ENCODE results near the gene CCDC149.

The CCDC149 gene

GRCh38 chr4:24840826-24841543 is 71.9 kb downstream of the CCDC149 start:
- DNase-seq (ENCODE audit: low spot score), result no peak

DNA sequence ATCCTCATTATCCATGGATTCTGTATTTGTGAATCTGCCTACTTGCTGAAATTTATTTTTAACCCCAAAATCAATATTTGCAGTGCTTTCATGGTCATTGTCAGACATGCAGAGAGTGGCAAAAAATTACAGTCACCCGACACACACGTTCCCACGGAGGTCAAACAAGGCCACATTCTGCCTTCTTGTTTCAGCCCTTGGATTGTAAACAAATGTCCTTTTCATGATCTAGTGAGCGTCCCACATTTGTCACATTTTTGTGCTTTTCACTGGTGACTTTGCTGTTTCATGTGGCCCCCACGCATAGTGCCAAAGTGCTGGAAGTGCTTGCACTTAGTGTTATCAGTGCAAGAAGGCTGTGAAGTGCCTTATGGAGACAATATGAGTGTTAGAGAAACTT is 72.5 kb downstream of the CCDC149 start:
- DNase-seq (ENCODE audit: low spot score), result no peak

DNA sequence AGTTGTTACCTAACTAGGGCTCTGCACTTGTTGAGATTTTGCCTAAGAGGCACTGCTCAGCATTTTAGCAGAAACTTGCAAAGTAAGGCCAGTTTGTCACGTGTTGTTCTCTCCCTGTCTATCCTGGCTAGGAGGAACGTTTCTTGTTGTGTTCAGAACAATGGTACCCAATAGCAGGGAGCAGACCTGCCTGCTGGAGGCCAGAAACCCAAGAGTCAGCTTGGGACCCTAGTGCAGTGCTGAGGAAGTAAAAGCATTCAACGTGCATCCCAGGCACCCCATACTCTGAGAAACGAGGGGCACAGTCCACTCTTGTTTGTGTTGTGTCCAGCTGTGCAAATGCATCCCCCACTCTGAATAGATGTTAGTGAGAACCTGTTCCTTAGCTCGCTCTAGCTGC is 75.1 kb downstream of the CCDC149 start:
- no peak for DNase-seq (ENCODE audit: low spot score)

DNA sequence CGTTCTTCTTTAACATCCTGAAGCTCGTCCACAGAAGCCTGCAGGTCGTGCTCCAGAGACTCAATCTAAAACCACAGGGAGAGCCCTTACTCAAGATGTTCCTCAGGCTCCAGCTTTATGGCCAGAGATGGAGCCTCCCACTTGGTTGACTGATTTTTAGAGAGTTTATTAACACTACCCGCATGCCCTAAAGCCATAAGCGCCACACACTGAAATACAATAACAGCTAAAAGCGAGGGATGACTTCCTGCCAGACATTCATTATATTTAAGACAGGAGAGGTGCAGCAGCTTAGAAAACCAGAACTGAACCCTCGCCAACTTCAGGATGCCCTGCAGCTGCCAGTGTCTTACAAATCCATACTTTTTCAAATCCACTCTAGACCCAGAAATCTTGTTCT is 75.5 kb downstream of the CCDC149 start:
- DNase-seq (ENCODE audit: low spot score), result no peak

- no peak for DNase-seq (ENCODE audit: low spot score)
Measured at GRCh38 chr4:24836661-24837242, 76.1 kb downstream of the CCDC149 start.

DNA sequence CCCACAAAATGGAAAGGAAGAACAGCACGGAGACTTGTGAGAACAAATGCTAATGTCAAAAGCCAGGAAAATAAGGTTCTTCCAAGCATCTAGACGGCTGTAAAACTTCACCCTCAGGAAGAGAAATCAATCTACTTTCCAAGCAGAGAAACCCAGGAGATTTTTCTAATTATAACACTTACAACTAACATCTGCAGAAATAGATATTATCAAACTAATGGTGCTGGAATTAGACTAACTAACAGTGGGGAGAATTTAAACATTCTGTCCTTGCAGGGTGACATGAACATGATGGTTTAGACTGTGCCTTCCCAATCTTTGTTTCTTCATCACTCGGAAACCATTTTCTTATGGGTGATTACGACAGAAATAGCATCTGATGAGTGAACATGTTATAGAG is 77.1 kb downstream of the CCDC149 start:
- no peak for DNase-seq (ENCODE audit: low spot score)

DNA sequence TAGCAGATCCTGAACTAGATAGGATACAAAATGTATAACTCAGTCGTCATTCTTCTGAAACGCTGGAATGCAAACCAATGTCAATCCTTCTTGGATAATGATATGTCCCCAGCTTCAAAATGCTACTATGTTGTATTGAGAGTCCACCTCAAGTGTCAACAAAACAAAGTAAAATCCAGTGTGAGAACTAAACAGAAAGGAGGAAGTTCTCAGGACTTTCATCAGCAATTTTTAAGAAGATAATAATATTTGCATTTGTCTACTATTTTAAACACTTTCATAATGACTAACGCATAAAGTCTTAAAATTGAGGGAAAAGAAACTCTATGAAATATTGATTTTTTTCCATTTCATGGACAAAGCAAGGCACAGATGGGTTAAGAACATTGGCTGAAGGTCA is 81.2 kb downstream of the CCDC149 start:
- DNase-seq (ENCODE audit: low spot score), result no peak

DNA sequence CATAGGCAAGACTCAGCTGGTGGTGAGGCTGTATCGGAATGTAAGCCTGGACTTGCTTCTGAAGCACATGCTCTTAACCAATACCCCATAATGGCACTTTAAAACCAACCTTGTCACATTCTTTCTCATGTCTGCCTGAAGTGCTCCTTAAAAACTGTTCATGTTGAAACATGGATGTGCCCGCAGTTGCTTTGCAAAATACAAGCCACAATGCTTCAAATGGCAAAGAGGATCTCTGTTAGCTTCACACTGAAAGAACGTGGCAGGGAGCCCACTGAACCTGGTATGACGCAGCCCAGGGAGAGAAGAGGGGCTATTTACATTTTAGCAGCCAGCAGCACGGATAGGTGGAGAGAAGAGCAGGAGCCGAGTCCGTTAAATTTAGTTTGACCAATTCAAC is 88.1 kb downstream of the CCDC149 start:
- DNase-seq (ENCODE audit: low spot score), result no peak

GRCh38 chr4:24820541-24820940 is 92.3 kb downstream of the CCDC149 start:
- no peak for DNase-seq (ENCODE audit: low spot score)

- no peak for DNase-seq (ENCODE audit: low spot score)
Measured at GRCh38 chr4:24816797-24817196, 96.0 kb downstream of the CCDC149 start.

DNA sequence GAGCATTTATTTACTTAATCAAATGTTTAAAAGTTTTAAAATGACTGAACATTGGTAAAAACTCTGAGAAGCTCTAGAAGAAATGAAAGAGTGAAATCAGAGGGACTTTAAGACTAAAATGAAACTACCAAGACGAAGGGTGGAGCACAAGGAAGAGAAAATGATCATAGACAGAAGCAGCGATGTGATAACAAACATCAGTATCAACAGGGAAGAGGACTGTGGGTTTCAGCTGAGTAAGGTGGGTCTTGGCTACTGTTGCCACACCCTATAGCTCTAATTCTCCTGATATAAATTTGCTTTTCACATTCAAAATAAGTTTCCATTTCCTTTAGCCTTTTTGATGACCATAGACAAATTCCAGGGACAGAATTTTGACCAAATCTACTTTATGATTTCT is 99.1 kb downstream of the CCDC149 start:
- DNase-seq (ENCODE audit: low spot score), result no peak

- DNase-seq (ENCODE audit: low spot score), result no peak
Measured at GRCh38 chr4:24810871-24811631, 101.8 kb downstream of the CCDC149 start.

DNA sequence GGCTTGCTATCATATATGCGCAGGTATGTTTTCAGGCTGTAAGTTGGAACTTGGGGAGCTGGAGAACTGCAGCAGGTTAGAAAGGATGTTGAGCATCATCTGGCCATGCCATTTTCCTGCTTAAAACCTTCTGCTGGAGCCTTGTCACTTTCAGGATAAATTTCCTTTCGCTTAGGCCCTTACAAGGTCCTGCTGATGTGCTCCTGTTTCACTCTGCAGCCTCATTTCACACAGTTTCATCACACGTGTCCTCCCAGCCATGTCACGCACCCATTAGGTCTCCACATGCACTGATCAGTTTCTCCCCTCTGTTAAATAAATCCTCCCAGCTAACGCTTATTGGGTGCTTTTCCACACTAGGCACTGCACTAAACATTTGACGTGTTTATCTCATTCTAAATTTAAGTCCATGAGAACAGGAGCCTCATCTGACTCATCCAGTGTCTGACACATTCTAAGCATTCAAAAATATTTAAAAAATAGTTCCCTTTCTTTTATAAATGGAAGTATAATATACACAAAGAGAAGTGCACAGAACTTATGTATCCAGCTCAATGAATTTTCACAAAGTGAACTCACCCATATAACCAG is 102.9 kb downstream of the CCDC149 start:
- no peak for DNase-seq (ENCODE audit: low spot score)

DNA sequence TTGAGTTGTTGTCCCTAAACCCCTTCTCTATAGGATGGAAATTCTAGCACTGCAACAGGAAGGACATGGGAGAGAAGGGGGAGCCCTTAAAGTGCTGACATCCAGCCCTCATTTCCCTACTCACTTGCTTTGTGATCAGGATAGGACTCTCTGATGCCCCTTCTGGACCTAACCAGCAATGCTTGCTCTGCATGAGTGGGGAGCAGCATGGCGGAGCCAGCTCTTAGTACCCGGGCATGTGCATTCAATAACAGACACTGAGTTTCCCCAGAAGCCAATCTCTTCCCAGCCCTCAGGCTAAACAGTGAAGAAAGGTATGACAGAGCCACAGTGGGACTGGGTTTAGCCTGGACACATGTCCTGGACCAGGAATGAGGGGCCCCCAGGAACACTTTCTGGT is 103.5 kb downstream of the CCDC149 start:
- DNase-seq (ENCODE audit: low spot score), result no peak

- DNase-seq (ENCODE audit: low spot score), result no peak
Measured at GRCh38 chr4:24808955-24809354, 103.9 kb downstream of the CCDC149 start.

DNA sequence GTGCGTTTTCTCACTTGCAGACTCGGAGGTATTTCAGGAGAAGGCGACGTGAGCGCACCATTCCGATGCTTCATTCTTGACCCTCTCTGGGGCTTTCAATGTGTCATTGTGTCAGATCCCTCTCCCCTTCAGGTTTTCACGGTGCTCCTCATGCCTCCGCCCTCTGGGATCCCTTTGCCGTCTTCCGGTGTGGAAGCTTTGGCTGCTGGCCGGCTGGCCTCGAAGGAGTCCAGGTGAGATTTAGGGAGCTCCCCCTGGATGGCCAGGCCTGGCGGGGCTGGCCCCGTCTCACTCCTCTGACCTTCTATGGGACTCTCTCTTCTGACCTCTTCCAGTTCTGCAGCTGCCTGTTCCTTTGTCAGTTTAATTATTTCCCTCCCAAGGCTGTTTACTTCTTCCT is 104.6 kb downstream of the CCDC149 start:
- DNase-seq (ENCODE audit: low spot score), result no peak

DNA sequence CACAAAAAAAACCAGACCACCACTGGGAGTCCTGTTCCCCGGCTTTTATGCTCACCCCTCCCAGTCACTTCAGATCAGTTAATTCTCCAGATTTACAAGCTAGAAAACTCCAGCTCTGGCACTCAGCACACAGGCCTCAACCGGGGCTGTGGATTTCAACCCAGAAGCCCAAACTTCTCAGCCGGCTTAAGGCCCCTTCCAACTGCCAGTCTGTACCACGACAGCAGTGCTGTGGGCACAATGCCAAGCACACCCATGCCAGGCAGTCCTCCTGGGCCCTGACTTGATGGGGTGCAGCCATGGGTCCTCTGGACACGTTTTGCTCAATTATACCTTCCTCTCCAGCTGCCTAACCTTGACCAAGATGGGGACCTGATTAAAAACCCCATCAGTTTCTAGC is 105.2 kb downstream of the CCDC149 start:
- no peak for DNase-seq (ENCODE audit: low spot score)

DNA sequence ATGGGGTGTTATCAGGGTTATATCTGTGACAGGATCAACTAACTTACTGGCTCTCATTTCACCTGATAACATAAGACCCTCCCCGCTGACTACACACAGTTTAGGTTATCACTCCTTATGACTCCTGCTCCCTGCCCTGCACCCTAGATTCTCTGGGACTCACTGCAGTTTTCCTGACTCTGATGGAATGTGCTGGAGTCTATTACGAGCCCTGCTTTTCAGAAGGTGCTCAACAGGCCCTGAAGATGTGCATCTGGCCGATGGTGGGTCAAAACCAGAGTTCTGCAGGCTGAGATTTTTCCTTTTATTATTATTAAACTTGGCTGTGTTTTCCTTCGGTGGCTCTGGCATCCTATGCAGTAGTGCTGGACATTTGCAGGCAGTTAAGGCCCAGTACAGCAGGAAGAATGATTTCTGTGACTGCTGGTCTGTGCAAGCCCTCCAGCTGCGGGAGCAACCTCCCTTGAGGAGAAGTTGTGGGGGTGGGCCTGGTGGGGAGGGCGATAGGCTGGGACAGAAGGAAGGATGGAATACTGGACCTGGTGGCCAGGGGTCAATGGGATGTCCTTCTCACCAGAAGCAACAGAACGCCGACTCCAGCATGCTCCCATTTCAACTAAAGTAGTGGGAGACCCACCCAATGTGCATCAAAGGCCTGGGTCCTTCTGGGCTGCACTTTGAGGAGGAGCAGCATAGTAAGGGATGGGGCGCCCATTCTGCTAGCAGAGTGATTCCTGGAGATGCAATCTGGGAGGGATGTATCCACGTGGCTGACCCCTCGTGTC is 106.4 kb downstream of the CCDC149 start:
- no peak for DNase-seq (ENCODE audit: low spot score)

GRCh38 chr4:24805566-24805965 is 107.3 kb downstream of the CCDC149 start:
- DNase-seq (ENCODE audit: low spot score), result no peak

GRCh38 chr4:24805067-24805466 is 107.8 kb downstream of the CCDC149 start:
- no peak for DNase-seq (ENCODE audit: low spot score)

- no peak for DNase-seq (ENCODE audit: low spot score)
Measured at GRCh38 chr4:24802648-24803047, 110.2 kb downstream of the CCDC149 start.
